Inflammatory macrophage (primary cell): ENCODE results near the gene REPIN1.
"Not testable (repeated sequence)": the region's sequence is repeated elsewhere in the genome, so short reads cannot be mapped to it uniquely, and the experiment has no call there.

Source experiments
- DNase-seq, 2 donors: peaks; one replicate each; pipeline ENCODE4 v3.0.0-alpha.2; 2020 to 2022

REPIN1 gene

GRCh38 chr7:150376560-150376959 lies 7.9 kb downstream of the REPIN1 start:
- DNase-seq = no peak

GRCh38 chr7:150377196-150377595 lies 8.6 kb downstream of the REPIN1 start:
- DNase-seq = peak; percentile 55 to 62

- DNase-seq = no peak
Measured at GRCh38 chr7:150377635-150378034, 9.0 kb downstream of the REPIN1 start.

- peak; percentile 31 to 56 for DNase-seq
Measured at GRCh38 chr7:150378115-150378852, 9.7 kb downstream of the REPIN1 start.

- peak; percentile 97 to 98 for DNase-seq
Measured at GRCh38 chr7:150378853-150379440, 10.3 kb downstream of the REPIN1 start, which contains the start of gene ZNF775. Gene ZNF775 (plus strand): TSS chr7:150379330. CDS start chr7:150388471, 9,141 bp downstream.

GRCh38 chr7:150379441-150380379 lies 11.1 kb downstream of the REPIN1 start:
- peak in 1 of 2 donors; percentile 12 for DNase-seq

GRCh38 chr7:150380463-150380862 lies 11.8 kb downstream of the REPIN1 start:
- no peak for DNase-seq

GRCh38 chr7:150381096-150381495 lies 12.5 kb downstream of the REPIN1 start:
- DNase-seq = no peak

GRCh38 chr7:150381785-150382122 lies 13.1 kb downstream of the REPIN1 start:
- DNase-seq = no peak

GRCh38 chr7:150382123-150382843 lies 13.7 kb downstream of the REPIN1 start:
- DNase-seq = no peak

GRCh38 chr7:150382844-150383225 lies 14.2 kb downstream of the REPIN1 start:
- DNase-seq = no peak

GRCh38 chr7:150383710-150384397 lies 15.2 kb downstream of the REPIN1 start:
- DNase-seq = no peak

- peak; percentile 51 to 58 for DNase-seq
Measured at GRCh38 chr7:150384406-150385301, 16.0 kb downstream of the REPIN1 start.

GRCh38 chr7:150385302-150385723 lies 16.7 kb downstream of the REPIN1 start:
- no peak for DNase-seq

GRCh38 chr7:150385884-150386283 lies 17.3 kb downstream of the REPIN1 start:
- not testable (repeated sequence) for DNase-seq

- no peak for DNase-seq
Measured at GRCh38 chr7:150388306-150388705, 19.7 kb downstream of the REPIN1 start.

GRCh38 chr7:150388709-150389531 lies 20.3 kb downstream of the REPIN1 start:
- DNase-seq = peak; percentile 47 to 74

GRCh38 chr7:150389532-150389816 lies 20.9 kb downstream of the REPIN1 start:
- DNase-seq = no peak

- DNase-seq = no peak
Measured at GRCh38 chr7:150390205-150390604, 21.6 kb downstream of the REPIN1 start.

- no peak for DNase-seq
Measured at GRCh38 chr7:150393325-150393724, 24.7 kb downstream of the REPIN1 start.
